Stimulated activated CD8-positive, alpha-beta memory T cell treated with anti-CD3 and anti-CD28 coated beads, Interleukin-4, amount 100 ng/mL, for 24 hours (primary cell): ENCODE results near the gene PHC3.

Experiments
- DNase-seq: peaks from one replicate; pipeline ENCODE4 v3.0.0-alpha.2; 2020; ENCODE audit warnings: low read depth

PHC3 gene

GRCh38 chr3:170189398-170190256 lies 8.1 kb upstream of the PHC3 start:
- DNase-seq = no peak

DNA sequence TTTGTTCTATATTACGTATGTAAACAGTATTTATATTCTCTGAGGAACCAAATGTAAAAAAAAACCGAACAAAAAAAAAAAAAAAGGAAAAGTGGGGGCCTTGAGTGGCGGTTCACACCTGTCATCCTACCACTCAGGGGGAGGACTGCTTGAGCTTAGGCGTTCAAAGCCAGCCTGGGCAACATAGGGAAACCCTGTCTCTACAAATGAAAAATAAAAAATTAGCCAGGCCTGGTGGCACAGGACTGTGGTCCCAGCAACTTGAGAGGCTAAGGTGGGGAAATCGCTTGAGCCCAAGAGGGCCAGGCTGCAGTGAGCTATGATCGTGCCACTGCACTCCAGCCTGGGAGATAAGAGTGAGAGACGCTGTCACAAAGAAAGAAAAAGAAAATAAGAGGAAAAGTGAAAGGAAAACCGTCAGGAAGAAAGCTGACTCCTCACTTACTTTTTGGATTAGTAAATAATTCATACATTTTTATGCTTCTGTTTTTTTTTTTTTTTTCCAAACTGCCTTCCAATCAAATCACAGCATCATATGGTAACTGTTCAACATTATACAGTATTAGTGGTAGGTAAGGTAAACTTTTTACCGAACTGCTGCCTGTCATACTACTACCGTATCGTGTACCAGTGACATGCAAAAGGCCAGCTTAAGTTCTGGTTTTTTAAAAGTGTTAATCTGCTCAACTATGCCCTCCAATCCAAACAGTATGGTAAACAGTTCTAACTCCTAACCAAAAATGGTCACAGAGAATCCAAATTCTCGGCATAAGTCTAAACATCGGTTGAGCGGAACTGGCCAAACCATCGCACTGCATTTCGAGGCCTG lies 1.2 kb downstream of the PHC3 start:
- DNase-seq = peak; percentile 0

DNA sequence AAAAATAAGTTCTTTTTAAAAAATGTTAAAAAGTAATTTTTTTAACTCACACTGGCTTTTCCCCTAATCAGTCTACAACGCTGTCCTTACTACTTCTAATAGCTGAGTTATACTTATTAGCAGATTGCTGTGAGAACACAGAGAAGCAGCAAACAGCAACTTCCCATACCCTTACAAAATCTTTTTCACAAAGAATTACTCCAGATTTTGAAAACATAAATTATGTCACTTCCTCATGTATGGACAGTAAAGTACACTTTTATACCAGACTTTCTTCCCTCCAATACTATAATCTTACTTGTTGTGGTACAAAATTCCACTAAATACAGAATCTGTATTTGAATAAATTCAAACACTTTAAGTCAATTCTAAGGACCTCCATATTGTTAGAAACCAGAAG lies 2.1 kb downstream of the PHC3 start:
- DNase-seq = no peak

DNA sequence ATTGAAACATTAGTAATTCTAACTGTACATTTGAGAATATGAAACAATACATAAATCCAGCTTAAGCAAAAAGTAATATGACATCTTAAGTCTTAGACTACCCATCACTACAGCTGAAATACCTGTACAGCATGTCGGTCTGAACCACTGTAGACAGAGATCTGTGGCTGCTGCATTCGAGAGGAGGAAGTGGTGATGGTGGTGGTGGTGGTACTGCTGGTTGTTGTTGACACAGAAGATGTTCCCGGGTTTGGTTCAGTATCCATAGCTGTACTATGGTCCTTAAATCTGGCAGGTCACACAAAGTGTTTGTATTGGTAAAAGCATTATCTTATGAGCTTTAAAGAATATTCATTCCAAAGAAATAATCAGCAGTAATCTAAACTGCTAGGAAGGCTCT lies 2.9 kb downstream of the PHC3 start:
- DNase-seq = peak; percentile 8

GRCh38 chr3:170171563-170171962 lies 10.0 kb downstream of the PHC3 start:
- no peak for DNase-seq

GRCh38 chr3:170164717-170165116 lies 16.8 kb downstream of the PHC3 start:
- no peak for DNase-seq

DNA sequence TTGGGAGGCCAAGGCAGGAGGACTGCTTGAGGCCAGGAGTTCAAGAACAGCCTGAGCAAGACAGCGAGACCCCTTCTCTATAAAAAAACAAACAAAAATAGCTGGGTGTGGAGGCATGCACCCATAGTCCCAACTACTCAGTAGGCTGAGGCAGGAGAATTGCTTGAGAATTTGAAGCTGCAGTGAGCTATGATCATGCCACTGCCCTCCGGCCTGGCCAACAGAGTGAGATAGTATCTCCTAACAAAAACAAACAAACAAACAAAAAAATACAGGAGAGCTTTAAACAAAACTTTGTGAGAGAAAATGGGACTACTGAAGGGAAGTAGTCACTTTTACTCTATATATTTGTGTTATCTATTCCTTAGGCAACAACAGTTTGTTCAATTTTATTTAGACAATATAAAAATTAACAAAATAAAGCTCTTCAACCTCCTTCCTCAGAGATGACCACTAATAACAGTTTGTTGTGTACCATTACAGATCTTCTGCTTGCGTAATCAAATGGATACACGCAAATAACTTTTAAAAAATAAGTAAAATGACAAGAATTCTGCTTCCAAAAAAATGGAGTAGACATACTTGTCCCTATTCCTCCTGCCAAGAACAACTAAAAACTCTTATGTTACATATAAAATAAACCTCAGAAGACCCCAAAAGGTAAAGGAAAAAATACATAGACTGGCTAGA lies 17.4 kb downstream of the PHC3 start:
- DNase-seq = no peak

- no peak for DNase-seq
These were observed 18.9 kb downstream of the PHC3 start for GRCh38 chr3:170162630-170163029.

GRCh38 chr3:170162052-170162451 lies 19.5 kb downstream of the PHC3 start:
- DNase-seq = no peak

DNA sequence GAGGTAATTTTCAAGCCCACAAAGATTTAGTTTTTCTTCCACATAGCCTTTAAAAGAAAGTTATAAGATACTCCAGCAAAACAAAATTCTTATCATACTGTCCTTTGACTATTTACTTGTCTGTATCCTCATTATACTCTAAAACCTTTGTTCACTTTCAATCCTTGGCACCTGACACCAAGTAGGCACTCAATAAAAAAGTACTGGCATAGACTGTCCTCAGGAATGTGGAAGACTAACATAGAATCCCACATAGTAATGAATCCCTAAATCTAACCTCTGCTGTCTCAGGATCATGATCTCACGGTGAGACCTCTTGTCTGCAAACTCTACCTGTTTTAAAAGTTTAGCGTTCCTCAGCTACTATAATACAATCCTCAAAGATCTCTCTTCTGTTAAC lies 21.6 kb downstream of the PHC3 start:
- no peak for DNase-seq

- DNase-seq = no peak
These were observed 22.1 kb downstream of the PHC3 start for GRCh38 chr3:170159459-170159858.

- DNase-seq = no peak
These were observed 25.9 kb downstream of the PHC3 start for GRCh38 chr3:170155604-170156003.

- no peak for DNase-seq
These were observed 26.9 kb downstream of the PHC3 start for GRCh38 chr3:170154569-170155143.

GRCh38 chr3:170154084-170154483 lies 27.4 kb downstream of the PHC3 start:
- DNase-seq = no peak

DNA sequence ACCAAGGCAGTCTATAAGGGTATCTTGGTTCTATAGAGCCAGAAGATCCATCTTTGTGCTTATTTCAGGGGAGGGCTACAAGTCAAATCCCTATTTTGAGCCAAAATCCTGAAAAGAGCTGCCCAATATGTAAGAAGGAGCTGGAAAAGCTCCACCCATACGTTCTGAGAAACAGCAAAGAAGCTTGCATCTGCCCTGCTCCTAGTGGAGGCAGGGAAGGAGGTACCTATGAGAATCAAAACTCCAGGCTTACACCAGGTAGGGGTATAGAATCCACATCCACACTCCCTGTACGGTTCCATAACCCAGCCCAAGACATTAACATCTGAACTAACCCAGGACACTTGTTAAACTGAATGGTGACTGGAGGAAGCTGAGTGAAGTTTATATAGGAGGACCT lies 30.0 kb downstream of the PHC3 start:
- no peak for DNase-seq

DNA sequence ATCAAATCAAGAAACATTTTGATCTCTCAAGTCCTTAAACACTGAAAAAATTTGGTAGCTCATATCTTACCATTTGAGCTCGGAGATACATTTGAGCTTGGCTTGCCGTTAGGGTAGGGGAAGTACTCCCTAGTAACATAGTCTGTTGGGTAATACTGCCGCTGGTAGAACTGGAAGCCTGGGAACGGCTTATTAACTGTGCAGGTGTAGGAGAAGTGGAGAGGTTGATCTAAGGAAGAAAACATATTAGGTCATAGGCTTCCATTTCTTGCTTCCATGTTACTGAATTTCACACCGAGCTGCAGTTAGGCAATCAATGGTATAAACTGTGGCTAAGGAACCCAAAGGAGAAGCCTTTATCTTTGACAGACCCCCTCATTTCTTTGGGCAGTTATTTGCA lies 32.5 kb downstream of the PHC3 start:
- DNase-seq = no peak

- no peak for DNase-seq
These were observed 36.3 kb downstream of the PHC3 start for GRCh38 chr3:170145278-170145677.

- no peak for DNase-seq
These were observed 37.1 kb downstream of the PHC3 start for GRCh38 chr3:170144437-170144843.

GRCh38 chr3:170142373-170142772 lies 39.2 kb downstream of the PHC3 start:
- DNase-seq = no peak

DNA sequence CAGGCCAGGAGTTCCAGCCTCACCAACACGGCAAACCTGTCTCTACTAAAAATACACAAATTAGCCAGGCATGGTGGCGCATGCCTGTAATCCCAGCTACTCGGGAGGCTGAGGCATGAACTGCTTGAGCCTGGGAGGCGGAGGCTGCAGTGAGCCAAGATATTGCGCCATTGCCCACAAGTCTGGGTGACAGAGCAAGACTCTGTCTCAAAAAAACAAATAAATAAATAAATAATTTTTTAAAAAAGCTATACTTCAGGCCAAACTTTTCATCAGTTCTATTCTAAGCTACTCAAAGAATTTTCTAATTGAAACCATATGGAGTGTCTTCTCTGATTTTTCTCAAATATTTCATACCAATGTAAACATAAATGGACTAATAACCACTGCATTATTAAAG lies 43.5 kb downstream of the PHC3 start:
- no peak for DNase-seq

DNA sequence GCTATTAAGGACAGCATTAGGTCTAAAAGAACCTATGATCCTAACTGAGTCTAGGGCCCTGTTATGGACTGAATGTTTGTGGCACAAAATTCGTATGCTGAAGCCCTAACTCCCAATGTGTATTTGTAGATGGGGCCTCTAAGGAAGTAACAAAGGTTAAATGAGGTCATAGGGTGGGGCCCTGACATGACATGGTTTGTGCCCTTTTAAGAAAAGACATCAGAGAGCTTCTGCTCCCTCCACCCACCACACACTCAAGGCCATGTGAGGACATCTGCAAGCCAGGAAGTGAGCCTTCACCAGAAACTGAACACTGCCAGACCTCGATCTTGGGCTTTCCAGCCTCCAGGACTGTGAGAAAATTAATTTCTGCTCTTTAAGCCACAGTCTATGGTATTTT lies 49.2 kb downstream of the PHC3 start:
- DNase-seq = no peak

DNA sequence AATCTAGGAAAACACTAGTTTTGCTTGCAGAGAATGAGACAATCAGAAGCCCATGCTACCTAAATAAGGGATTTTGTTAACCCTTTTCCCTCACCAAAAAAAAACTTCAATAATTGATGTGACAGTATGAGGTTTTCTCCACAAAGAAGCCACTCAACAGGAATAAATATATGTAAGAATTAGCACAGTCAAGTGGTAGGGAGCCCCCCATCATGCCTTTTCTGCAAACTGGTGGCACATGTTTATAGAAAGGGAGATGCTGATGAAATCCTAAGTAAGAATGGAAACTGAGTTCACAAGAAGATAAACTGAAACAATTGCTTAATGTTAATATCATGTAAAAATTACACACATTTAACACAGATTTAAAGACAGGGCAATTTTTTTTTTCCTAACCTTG lies 51.0 kb downstream of the PHC3 start:
- DNase-seq = no peak
